GM12892 (cell line): Measurements from ENCODE around the gene FMR1NB.

ENCODE experiments used
- POLR2A ChIP-seq: IDR thresholded peaks from 2 replicates; pipeline ENCODE4 v1.6.1; 2011; ENCODE audit warnings: low read depth, low read length, control low read depth
- POLR2AphosphoS5 ChIP-seq: IDR thresholded peaks from 2 replicates; pipeline ENCODE4 v1.6.1; 2011; ENCODE audit warnings: low read depth, low read length, control low read depth
- TAF1 ChIP-seq: IDR thresholded peaks from 2 replicates; pipeline ENCODE4 v1.6.1; 2011; ENCODE audit warnings: low read depth, mild to moderate bottlenecking, control low read depth, low read length, borderline replicate concordance

GRCh38 chrX:147950352-147950751 is 30.8 kb upstream of the FMR1NB start:
- TF ChIP-seq POLR2AphosphoS5 = no peak
- no peak for TF ChIP-seq POLR2A
- no peak for TF ChIP-seq TAF1
